PC-9 (cell line): ENCODE results near the gene SBNO2. TPM values are rescaled to one million over a fixed set of nuclear protein-coding genes. Genes with fewer than 3 reads are reported as not detected.

ENCODE experiments used
- BruUV-seq: library from RNA; stranded (reverse); fragments of 400-500 nt; replicated peaks from 2 replicates; lab custom pipeline; 2021; lab: Mats Ljungman, UMichigan
- CTCF ChIA-PET: fragments of 300-600 bp; sonication (Branson Sonifier 250); formaldehyde crosslinking; loops from one replicate; lab custom pipeline; 2022; ENCODE audit warnings: antibody characterized with exemption; lab: Charles Lee
- POLR2A ChIA-PET: fragments of 300-600 bp; sonication (Branson Sonifier 250); formaldehyde crosslinking; loops from one replicate; lab custom pipeline; 2022; ENCODE audit warnings: antibody characterized with exemption; ENCODE audit not compliant: unreplicated experiment; lab: Charles Lee
- DNase-seq, 2 experiments: peaks; one replicate each; pipeline versions ENCODE4 v3.0.0 to v3.0.0-alpha.2; 2015 to 2022; ENCODE audit warnings: mixed read lengths in 1 of 2
- H2AFZ ChIP-seq: fragments of 200-600 bp; sonication (generic); 2 replicates; pipeline ENCODE4 v1.8.1; 2017; ENCODE audit warnings: antibody characterized with exemption
- H3F3A ChIP-seq: fragments of 200-600 bp; sonication (generic); 2 replicates; pipeline ENCODE4 v1.8.1; 2017; ENCODE audit warnings: antibody characterized with exemption, mild to moderate bottlenecking, low read depth; ENCODE audit not compliant: insufficient read depth
- H3K27ac ChIP-seq: fragments of 200-600 bp; sonication (generic); 2 replicates; pipeline ENCODE4 v1.6.1; 2016; ENCODE audit warnings: mixed run types
- H3K27me3 ChIP-seq: fragments of 200-600 bp; sonication (generic); 2 replicates; pipeline ENCODE4 v1.6.1; 2016; ENCODE audit warnings: low read depth, mixed run types; ENCODE audit not compliant: insufficient read depth
- H3K36me3 ChIP-seq: fragments of 200-600 bp; sonication (generic); 2 replicates; pipeline ENCODE4 v1.6.1; 2016; ENCODE audit warnings: low read depth, mixed run types
- H3K4me1 ChIP-seq: fragments of 200-600 bp; sonication (generic); replicated peaks from 2 replicates; pipeline ENCODE4 v1.6.1; 2016; ENCODE audit warnings: mixed run types; ENCODE audit not compliant: insufficient read depth
- H3K4me2 ChIP-seq: fragments of 200-600 bp; sonication (generic); 2 replicates; pipeline ENCODE4 v1.6.1; 2017; ENCODE audit warnings: mixed run types
- H3K4me3 ChIP-seq: fragments of 200-600 bp; sonication (generic); 2 replicates; pipeline ENCODE4 v1.6.1; 2016; ENCODE audit warnings: mixed run types
- H3K79me2 ChIP-seq: fragments of 200-600 bp; sonication (generic); 2 replicates; pipeline ENCODE4 v1.6.1; 2017; ENCODE audit warnings: low read depth, mixed run types
- H3K9me2 ChIP-seq: fragments of 200-600 bp; sonication (generic); 2 replicates; pipeline ENCODE4 v1.8.1; 2017; ENCODE audit warnings: mild to moderate bottlenecking; ENCODE audit not compliant: insufficient read depth
- H3K9me3 ChIP-seq: fragments of 200-600 bp; sonication (generic); 2 replicates; pipeline ENCODE4 v1.8.1; 2016; ENCODE audit warnings: low read depth; ENCODE audit not compliant: insufficient read depth
- H4K20me1 ChIP-seq: fragments of 200-600 bp; sonication (generic); 2 replicates; pipeline ENCODE4 v1.8.1; 2017; ENCODE audit not compliant: insufficient read depth
- CTCF ChIP-seq: fragments of 200-600 bp; sonication (generic); conservative IDR thresholded peaks from 2 replicates; pipeline ENCODE4 v1.6.1; 2017; ENCODE audit warnings: mixed run types, antibody characterized with exemption, mild to moderate bottlenecking, moderate library complexity
- EZH2 ChIP-seq: fragments of 200-600 bp; sonication (generic); IDR thresholded peaks from 2 replicates; pipeline ENCODE4 v1.8.0; 2017; ENCODE audit warnings: antibody characterized with exemption, low read depth
- intact Hi-C: fragments of 100-400 bp; cut with micrococcal nuclease; formaldehyde crosslinking; loops from one replicate; pipeline ENCODE4 v1.10.0; 2022; ENCODE audit not compliant: unreplicated experiment
- total RNA-seq: library from RNA; stranded (reverse); gene quantifications from 2 replicates; pipeline ENCODE4 v1.2.3, GENCODE V29; 2021

Gene SBNO2
- total RNA-seq, 1 experiment from 2014 or later, result 82.4 TPM

- H3K36me3 ChIP-seq, result no peaks in the 10 kb centered on the region
- TF ChIP-seq CTCF, result no peak
- no peak for TF ChIP-seq EZH2
- peak overlapping the region; percentile 99 for H3K4me2 ChIP-seq
- intact Hi-C loops, result loop anchor here (2.0 kb wide), 2 partner anchors 15 to 67 kb away; partner anchors contain the start of gene GPX4
- no TSS peak for BruUV-seq
- no peaks in the 10 kb centered on the region for H3K9me2 ChIP-seq
- H3K4me3 ChIP-seq, result peak overlapping the region; percentile 78; the same call in 1 of the 2 replicates
- H3K9me3 ChIP-seq, result no peaks in the 10 kb centered on the region
- H3K4me1 ChIP-seq, result peaks cover 46% of the 10 kb centered on the region
- peak; percentile 79 to 85 for DNase-seq
- H4K20me1 ChIP-seq, result peaks cover 21% of the 10 kb centered on the region
- peak overlapping the region; percentile 84 for H3K27ac ChIP-seq
- peaks cover 48% of the 10 kb centered on the region for H3F3A ChIP-seq
- CTCF ChIA-PET, result no interaction called here
- POLR2A ChIA-PET, result interaction anchor here (0.7 kb wide), 1 partner anchor 19 kb away, joined by 6 read pairs; no protein-coding TSS in a partner anchor
- H3K79me2 ChIP-seq, result peaks cover 86% of the 10 kb centered on the region
- H2AFZ ChIP-seq, result no peak overlapping the region
- no peaks in the 10 kb centered on the region for H3K27me3 ChIP-seq
Observed at GRCh38 chr19:1169921-1170885, 3.9 kb downstream of the SBNO2 start.

GRCh38 chr19:1169411-1169791 is 4.7 kb downstream of the SBNO2 start:
- peak overlapping the region; percentile 84 for H3K27ac ChIP-seq
- peak overlapping the region; percentile 78 for H3K4me3 ChIP-seq
- H4K20me1 ChIP-seq, result peaks cover 23% of the 10 kb centered on the region

More at GRCh38 chr19:1169411-1169791, 4.7 kb downstream of the SBNO2 start:
- H3K27me3 ChIP-seq, result no peaks in the 10 kb centered on the region
- no peak for TF ChIP-seq CTCF
- peaks cover 50% of the 10 kb centered on the region for H3K4me1 ChIP-seq
- H3K9me2 ChIP-seq, result no peaks in the 10 kb centered on the region
- no peaks in the 10 kb centered on the region for H3K36me3 ChIP-seq
- POLR2A ChIA-PET, result interaction anchor here (0.5 kb wide), 1 partner anchor 14 kb away, joined by 4 read pairs; no protein-coding TSS in a partner anchor
- no peaks in the 10 kb centered on the region for H3K9me3 ChIP-seq
- DNase-seq, result no peak
- intact Hi-C loops, result loop anchor here (2.0 kb wide), 2 partner anchors 15 to 67 kb away; partner anchors contain the start of gene GPX4
- H3F3A ChIP-seq, result peaks cover 42% of the 10 kb centered on the region
- H2AFZ ChIP-seq, result no peak overlapping the region
- H3K4me2 ChIP-seq, result peak overlapping the region; percentile 99
- H3K79me2 ChIP-seq, result peaks cover 88% of the 10 kb centered on the region
- BruUV-seq, result TSS peak; percentile 33
- CTCF ChIA-PET, result no interaction called here
